Astrocyte of the cerebellum (primary cell): Measurements from ENCODE around the gene KDM4C.
"Not testable (repeated sequence)": the region's sequence is repeated elsewhere in the genome, so short reads cannot be mapped to it uniquely, and the experiment has no call there.

Experiments
- DNase-seq: peaks from one replicate; pipeline ENCODE4 v3.0.0-alpha.2; 2011; ENCODE audit warnings: low read depth
- H3K4me3 ChIP-seq: 2 replicates; pipeline ENCODE4 v1.5.1; 2011; ENCODE audit warnings: mild to moderate bottlenecking, low read depth, low read length, moderate library complexity
- in situ Hi-C: cut with HindIII; loops from 2 replicates; pipeline ENCODE4 v1.10.0; 2017; ENCODE audit warnings: low sequenced_read_pairs
- TF ChIP-seq, protein P1 (sequence below): IDR thresholded peaks from 2 replicates; pipeline ENCODE4 v1.5.1; 2012; ENCODE audit warnings: low read length, low read depth, moderate library complexity, mild to moderate bottlenecking; ENCODE audit errors: missing control alignments

KDM4C gene

GRCh38 chr9:6793203-6793602, 35.4 kb downstream of the KDM4C start:
- in situ Hi-C loops = no loop called here
- DNase-seq = no peak
- TF ChIP-seq, protein P1, sequence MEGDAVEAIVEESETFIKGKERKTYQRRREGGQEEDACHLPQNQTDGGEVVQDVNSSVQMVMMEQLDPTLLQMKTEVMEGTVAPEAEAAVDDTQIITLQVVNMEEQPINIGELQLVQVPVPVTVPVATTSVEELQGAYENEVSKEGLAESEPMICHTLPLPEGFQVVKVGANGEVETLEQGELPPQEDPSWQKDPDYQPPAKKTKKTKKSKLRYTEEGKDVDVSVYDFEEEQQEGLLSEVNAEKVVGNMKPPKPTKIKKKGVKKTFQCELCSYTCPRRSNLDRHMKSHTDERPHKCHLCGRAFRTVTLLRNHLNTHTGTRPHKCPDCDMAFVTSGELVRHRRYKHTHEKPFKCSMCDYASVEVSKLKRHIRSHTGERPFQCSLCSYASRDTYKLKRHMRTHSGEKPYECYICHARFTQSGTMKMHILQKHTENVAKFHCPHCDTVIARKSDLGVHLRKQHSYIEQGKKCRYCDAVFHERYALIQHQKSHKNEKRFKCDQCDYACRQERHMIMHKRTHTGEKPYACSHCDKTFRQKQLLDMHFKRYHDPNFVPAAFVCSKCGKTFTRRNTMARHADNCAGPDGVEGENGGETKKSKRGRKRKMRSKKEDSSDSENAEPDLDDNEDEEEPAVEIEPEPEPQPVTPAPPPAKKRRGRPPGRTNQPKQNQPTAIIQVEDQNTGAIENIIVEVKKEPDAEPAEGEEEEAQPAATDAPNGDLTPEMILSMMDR = no peak
- H3K4me3 ChIP-seq = no peak overlapping the region

- in situ Hi-C loops = no loop called here
- TF ChIP-seq, protein P1 = no peak
- DNase-seq = no peak
These were observed 37.2 kb downstream of the KDM4C start for GRCh38 chr9:6794936-6795335.

DNA sequence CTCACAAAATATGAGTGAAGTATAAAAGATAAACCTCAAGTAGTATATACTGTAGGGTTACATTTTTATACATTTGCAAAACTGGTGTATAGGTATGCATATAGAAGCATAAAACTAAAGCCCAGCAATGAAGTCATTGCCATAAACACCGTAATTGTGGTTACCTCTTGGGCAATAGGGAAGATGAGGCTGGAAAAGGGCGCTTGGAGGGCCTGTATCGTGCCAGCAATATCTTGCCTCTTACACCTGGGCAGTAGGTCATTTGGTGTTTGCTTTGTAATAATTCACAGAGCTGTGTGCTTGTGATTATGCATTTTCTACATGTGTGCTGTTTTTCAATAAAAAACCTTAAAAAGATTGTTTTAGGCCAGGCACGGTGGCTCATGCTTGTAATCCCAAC, 45.2 kb downstream of the KDM4C start:
- TF ChIP-seq, protein P1 = no peak
- no peak for DNase-seq
- in situ Hi-C loops = no loop called here
- H3K4me3 ChIP-seq = no peak overlapping the region

More at GRCh38 chr9:6794936-6795335, 37.2 kb downstream of the KDM4C start:
- H3K4me3 ChIP-seq = no peak overlapping the region

DNA sequence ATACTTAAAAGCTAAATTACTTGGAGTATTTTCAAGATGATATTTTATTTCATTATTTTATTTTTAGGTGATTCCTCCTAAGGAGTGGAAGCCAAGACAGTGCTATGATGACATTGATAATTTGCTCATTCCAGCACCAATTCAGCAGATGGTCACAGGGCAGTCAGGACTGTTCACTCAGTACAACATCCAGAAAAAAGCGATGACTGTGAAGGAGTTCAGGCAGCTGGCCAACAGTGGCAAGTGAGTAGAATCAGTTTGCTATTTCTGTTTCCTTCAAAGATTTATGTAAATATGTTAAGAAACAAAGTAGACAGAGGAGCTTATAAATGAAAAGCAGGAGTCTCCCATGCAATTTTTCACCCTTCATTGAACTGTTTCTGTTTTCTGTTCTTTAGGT, 47.8 kb downstream of the KDM4C start:
- H3K4me3 ChIP-seq = no peak overlapping the region
- in situ Hi-C loops = no loop called here
- TF ChIP-seq, protein P1 = no peak
- peak; percentile 12 for DNase-seq

GRCh38 chr9:6806318-6806717, 48.5 kb downstream of the KDM4C start:
- DNase-seq, in situ Hi-C loops, H3K4me3 ChIP-seq: not testable (repeated sequence)

- in situ Hi-C loops, DNase-seq, H3K4me3 ChIP-seq: not testable (repeated sequence)
These were observed 49.9 kb downstream of the KDM4C start for GRCh38 chr9:6807669-6808068.

DNA sequence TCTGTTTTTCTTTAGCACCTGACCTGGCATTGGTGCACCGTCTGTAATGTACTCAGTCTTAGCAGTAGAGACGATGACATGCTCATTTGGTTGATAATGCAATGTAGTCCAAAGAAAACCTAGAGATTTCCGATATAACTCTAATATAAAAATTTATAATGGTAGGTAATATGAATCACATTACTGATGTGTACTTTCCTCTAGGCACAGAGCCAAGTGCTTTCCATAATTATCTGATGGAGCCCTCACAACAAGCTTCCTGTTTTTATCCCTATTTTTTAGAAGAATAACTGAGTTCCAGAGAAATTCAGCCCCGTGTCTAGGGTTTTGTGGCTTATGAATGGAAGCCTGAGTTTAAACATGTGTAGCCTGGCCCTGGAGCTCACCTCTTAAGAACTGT, 53.7 kb downstream of the KDM4C start:
- DNase-seq = no peak
- no peak overlapping the region for H3K4me3 ChIP-seq
- in situ Hi-C loops = no loop called here
- TF ChIP-seq, protein P1 = no peak

DNA sequence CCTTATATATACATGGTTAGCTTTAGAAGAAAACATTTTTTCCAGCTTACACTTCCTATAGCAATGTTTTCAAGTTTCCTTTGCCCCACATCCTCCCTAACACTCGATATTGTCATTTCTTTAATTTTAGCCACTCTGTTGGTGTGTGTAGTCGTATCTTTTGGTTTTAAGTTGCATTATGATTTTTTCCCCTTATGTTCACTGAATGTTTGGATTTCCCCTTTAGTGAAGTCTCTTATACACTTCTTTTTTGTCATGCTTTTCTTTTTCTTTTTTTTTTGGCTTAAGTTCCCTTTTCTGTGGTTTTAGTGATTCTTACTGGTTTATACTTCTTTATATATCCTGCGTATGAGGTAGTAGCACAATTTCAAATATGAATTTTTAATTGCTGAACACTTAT, 58.8 kb downstream of the KDM4C start:
- H3K4me3 ChIP-seq = no peak overlapping the region
- TF ChIP-seq, protein P1 = no peak
- no peak for DNase-seq
- in situ Hi-C loops = no loop called here
